ENCODE results near the gene TMEM94. TPM values are rescaled to one million over a fixed set of nuclear protein-coding genes. Genes with fewer than 3 reads are reported as not detected.

The TMEM94 gene
- total RNA-seq, 6 experiments from 2014 or later: 24.2 to 47.1 (median 29.6) TPM

GRCh38 chr17:75503337-75503950 is 47.0 kb downstream of the TMEM94 start:
- ATAC-seq: no peak
- Histone ChIP-seq H3K9me3 (no peaks in the 10 kb centered on the region), H3K36me3 (peaks cover 0 to 10% (median 5%) of the 10 kb centered on the region in 4 donors), H3K27ac (no peak overlapping the region), H3K4me3 (no peak overlapping the region), H3K4me1 (peaks cover 0 to 13% (median 5%) of the 10 kb centered on the region in 4 donors), H3K27me3 (no peaks in the 10 kb centered on the region)
- TF ChIP-seq CTCF (IDR thresholded peaks at IDR 0.05): no peak
- no peak for TF ChIP-seq POLR2A (IDR thresholded peaks at IDR 0.05)
- DNase-seq: peak in 1 of 3 donors; percentile 25
- intact Hi-C loops (cut with DNase I): loop anchor here in 1 of 2 donors (10.0 kb wide), 1 partner anchor 69 kb away; no protein-coding TSS in a partner anchor
- 80% methylated on average over 2 of the region's 23 CpGs for WGBS (ENCODE audit: insufficient coverage, low coverage, low lambda C conversion rate, missing lambda C conversion rate)

DNA sequence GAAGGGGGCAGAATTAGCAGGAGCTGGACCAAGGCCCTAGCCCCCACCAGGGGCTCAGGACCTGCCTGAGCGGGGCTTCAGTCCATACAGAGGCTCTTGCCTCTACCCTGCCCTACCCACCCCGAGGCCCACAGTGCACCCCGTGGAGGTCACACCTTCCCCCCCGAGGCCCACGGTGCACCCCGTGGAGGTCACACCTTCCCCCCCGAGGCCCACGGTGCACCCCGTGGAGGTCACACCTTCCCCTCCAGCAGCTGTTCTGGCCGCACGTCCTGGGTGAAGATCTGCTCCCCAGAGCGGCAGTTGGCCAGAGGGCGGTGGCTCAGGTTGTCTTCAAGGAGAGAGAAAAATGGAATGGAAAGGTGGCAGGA is 47.5 kb downstream of the TMEM94 start:
- intact Hi-C loops (cut with DNase I): loop anchor here in 1 of 2 donors (10.0 kb wide), 1 partner anchor 69 kb away; no protein-coding TSS in a partner anchor
- WGBS (ENCODE audit: insufficient coverage, low coverage, low lambda C conversion rate, missing lambda C conversion rate): 42% methylated on average over 8 of the region's 13 CpGs
- Histone ChIP-seq H3K27ac (peak overlapping the region in 1 of 3 donors; percentile 13), H3K36me3 (peaks cover 0 to 10% (median 5%) of the 10 kb centered on the region in 4 donors), H3K9me3 (no peaks in the 10 kb centered on the region), H3K4me1 (peaks cover 0 to 13% (median 5%) of the 10 kb centered on the region in 4 donors), H3K4me3 (no peak overlapping the region), H3K27me3 (no peaks in the 10 kb centered on the region)
- peak in 1 of 3 donors; percentile 24 for DNase-seq
- TF ChIP-seq CTCF (IDR thresholded peaks at IDR 0.05): no peak
- no peak for TF ChIP-seq POLR2A (IDR thresholded peaks at IDR 0.05)
- ATAC-seq: peak in 1 of 4 donors; percentile 1

GRCh38 chr17:75504347-75505151 is 48.1 kb downstream of the TMEM94 start:
- DNase-seq (peak; percentile 86 to 89 (median 88)), ATAC-seq (peak; percentile 78 to 82 (median 80))
- peaks cover 0 to 13% (median 5%) of the 10 kb centered on the region in 4 donors for H3K4me1 ChIP-seq
- TF ChIP-seq CTCF (IDR thresholded peaks at IDR 0.05) (peak; percentile 67 to 83 (median 78)), POLR2A (IDR thresholded peaks at IDR 0.05) (no peak)
- intact Hi-C loops (cut with DNase I): loop anchor here in 1 of 2 donors (10.0 kb wide), 1 partner anchor 70 kb away; no protein-coding TSS in a partner anchor
- peaks cover 0 to 10% (median 5%) of the 10 kb centered on the region in 4 donors for H3K36me3 ChIP-seq
- no peaks in the 10 kb centered on the region for H3K27me3 ChIP-seq
- no peak overlapping the region for H3K4me3 ChIP-seq
- WGBS (ENCODE audit: insufficient coverage, low coverage, low lambda C conversion rate, missing lambda C conversion rate): 49% methylated on average over 9 of the region's 32 CpGs
- H3K27ac ChIP-seq: peak overlapping the region in 1 of 3 donors; percentile 13
- no peaks in the 10 kb centered on the region for H3K9me3 ChIP-seq

DNA sequence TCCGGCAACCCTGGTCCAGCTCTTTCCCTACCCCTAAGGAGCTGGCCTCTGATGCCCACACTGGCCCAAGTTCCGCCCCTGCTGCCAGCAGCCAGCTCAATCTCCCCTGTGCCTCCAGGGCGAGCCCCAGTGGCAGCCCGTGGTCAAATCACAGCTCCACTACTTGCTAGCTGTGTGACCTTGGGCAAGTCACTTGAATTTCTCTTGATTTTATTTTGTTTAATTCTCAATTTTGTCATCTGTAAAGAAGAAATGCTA is 48.6 kb downstream of the TMEM94 start:
- no peaks in the 10 kb centered on the region for H3K27me3 ChIP-seq
- H3K36me3 ChIP-seq: peaks cover 0 to 10% (median 5%) of the 10 kb centered on the region in 4 donors
- peak in 1 of 3 donors; percentile 25 for DNase-seq
- no CpG with 5 or more reads among the region's 4 CpGs for WGBS (ENCODE audit: insufficient coverage, low coverage, low lambda C conversion rate, missing lambda C conversion rate)
- no peak for TF ChIP-seq POLR2A (IDR thresholded peaks at IDR 0.05)
- TF ChIP-seq CTCF (IDR thresholded peaks at IDR 0.05): no peak
- H3K4me3 ChIP-seq: no peak overlapping the region
- intact Hi-C loops (cut with DNase I): loop anchor here in 1 of 2 donors (10.0 kb wide), 1 partner anchor 70 kb away; no protein-coding TSS in a partner anchor
- no peak overlapping the region for H3K27ac ChIP-seq
- H3K4me1 ChIP-seq: peaks cover 0 to 13% (median 5%) of the 10 kb centered on the region in 4 donors
- H3K9me3 ChIP-seq: no peaks in the 10 kb centered on the region
- no peak for ATAC-seq
